Activated CD8-positive, alpha-beta T cell treated with anti-CD3 and anti-CD28 coated beads for 36 hours (primary cell): ENCODE data around the gene MAX. TPM values are rescaled to one million over a fixed set of nuclear protein-coding genes. Genes with fewer than 3 reads are reported as not detected.

Experiments
- ATAC-seq: fragments of 200-7000 bp; cut with Tn5 transposase; one replicate; pipeline ENCODE4 v1.10.0; 2021; ENCODE audit warnings: mild to moderate bottlenecking, moderate library complexity
- CTCF ChIA-PET: fragments of 350-600 bp; sonication (Branson Sonifier 250); formaldehyde crosslinking; loops from one replicate; lab custom pipeline; 2021; ENCODE audit warnings: antibody characterized with exemption; lab: Charles Lee
- POLR2A ChIA-PET: fragments of 350-600 bp; sonication (Branson Sonifier 250); formaldehyde crosslinking; loops from one replicate; lab custom pipeline; 2021; ENCODE audit warnings: antibody characterized with exemption; lab: Charles Lee
- DNase-seq: peaks from one replicate; pipeline ENCODE4 v3.0.0-alpha.2; 2020
- H3K27ac Mint-ChIP-seq: one replicate; pipeline ENCODE4 v1.8.0; 2021; ENCODE audit warnings: mild to moderate bottlenecking, mixed read lengths
- H3K27me3 Mint-ChIP-seq: one replicate; pipeline ENCODE4 v1.8.0; 2021; ENCODE audit warnings: mixed read lengths
- H3K36me3 Mint-ChIP-seq: one replicate; pipeline ENCODE4 v1.8.0; 2021; ENCODE audit warnings: low read depth, mixed read lengths
- H3K4me1 Mint-ChIP-seq: one replicate; pipeline ENCODE4 v1.8.0; 2021; ENCODE audit warnings: low read depth, mixed read lengths
- H3K4me3 Mint-ChIP-seq: one replicate; pipeline ENCODE4 v1.8.0; 2021; ENCODE audit warnings: mild to moderate bottlenecking, moderate library complexity, mixed read lengths
- H3K9me3 Mint-ChIP-seq: one replicate; pipeline ENCODE4 v1.8.0; 2021; ENCODE audit warnings: mixed read lengths
- intact Hi-C: fragments of 100-400 bp; cut with micrococcal nuclease; formaldehyde crosslinking; loops from one replicate; pipeline ENCODE4 v1.10.0; 2022
- total RNA-seq, 2 experiments: library from RNA; stranded (reverse); gene quantifications; one replicate each; pipeline ENCODE4 v1.2.3, GENCODE V29; 2021
- TF ChIP-seq, protein P1 (sequence below): fragments of 200-600 bp; IDR thresholded peaks from one replicate; pipeline ENCODE4 v1.8.0; 2022; ENCODE audit warnings: antibody characterized with exemption, mild to moderate bottlenecking

Gene MAX
- total RNA-seq, 2 experiments from 2014 or later = 92.6 to 92.8 TPM

DNA sequence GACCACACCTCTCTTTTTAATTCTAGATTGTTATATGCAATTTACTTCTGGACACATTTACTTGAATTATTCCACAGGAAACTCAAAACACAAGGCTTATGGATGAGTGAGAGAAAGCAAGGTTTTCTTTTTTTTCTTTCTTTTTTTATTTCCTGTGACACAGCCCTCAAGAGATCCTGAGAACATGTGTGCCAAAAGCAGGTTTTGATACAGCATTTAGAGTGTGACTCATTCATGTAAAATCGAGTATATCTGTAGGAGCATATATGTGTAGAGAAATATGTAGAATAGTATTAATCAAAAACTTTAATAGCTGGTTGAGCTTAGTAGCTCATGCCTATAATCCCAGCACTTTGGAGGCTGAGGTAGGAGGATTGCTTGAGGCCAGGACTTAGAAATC lies 4.4 kb upstream of the MAX start:
- peaks cover 3% of the 10 kb centered on the region for H3K36me3 Mint-ChIP-seq

DNA sequence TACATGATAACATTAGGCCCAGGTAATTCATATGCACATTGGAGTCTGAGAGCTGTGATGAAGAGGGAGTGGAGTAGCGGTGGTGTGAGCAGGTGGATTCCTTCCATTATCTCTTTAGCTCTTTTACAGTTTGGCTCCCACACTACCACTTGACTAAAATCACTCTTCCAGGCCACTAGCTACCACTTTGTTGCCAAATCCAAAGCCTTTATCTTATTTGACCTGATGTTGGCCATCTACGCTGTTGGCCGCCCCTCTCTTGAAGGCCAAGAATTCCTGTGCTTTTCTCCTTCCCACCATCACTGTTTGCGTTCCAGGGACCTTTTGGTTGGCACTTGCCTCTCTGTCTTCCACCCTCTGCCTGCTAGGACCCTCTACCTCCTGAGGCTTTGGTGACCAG lies 4.0 kb upstream of the MAX start:
- CTCF ChIA-PET = interaction anchor here (1.0 kb wide), 1 partner anchor 15 kb away, joined by 3 read pairs; no protein-coding TSS in a partner anchor

More for the DNA sequence above, 4.4 kb upstream of the MAX start:
- DNase-seq (no peak), ATAC-seq (no peak)
- Mint-ChIP-seq H3K4me1 (peaks cover 6% of the 10 kb centered on the region), H3K4me3 (no peak overlapping the region), H3K27me3 (no peaks in the 10 kb centered on the region), H3K9me3 (no peaks in the 10 kb centered on the region), H3K27ac (no peak overlapping the region)
- TF ChIP-seq, protein P1, sequence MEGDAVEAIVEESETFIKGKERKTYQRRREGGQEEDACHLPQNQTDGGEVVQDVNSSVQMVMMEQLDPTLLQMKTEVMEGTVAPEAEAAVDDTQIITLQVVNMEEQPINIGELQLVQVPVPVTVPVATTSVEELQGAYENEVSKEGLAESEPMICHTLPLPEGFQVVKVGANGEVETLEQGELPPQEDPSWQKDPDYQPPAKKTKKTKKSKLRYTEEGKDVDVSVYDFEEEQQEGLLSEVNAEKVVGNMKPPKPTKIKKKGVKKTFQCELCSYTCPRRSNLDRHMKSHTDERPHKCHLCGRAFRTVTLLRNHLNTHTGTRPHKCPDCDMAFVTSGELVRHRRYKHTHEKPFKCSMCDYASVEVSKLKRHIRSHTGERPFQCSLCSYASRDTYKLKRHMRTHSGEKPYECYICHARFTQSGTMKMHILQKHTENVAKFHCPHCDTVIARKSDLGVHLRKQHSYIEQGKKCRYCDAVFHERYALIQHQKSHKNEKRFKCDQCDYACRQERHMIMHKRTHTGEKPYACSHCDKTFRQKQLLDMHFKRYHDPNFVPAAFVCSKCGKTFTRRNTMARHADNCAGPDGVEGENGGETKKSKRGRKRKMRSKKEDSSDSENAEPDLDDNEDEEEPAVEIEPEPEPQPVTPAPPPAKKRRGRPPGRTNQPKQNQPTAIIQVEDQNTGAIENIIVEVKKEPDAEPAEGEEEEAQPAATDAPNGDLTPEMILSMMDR = no peak
- ChIA-PET POLR2A (interaction anchor here (0.8 to 1.1 kb wide), 3 partner anchors 12 to 112 kb away, joined by 4 to 5 read pairs (median 4); no protein-coding TSS in a partner anchor), CTCF (interaction anchor here (1.0 kb wide), 1 partner anchor 16 kb away, joined by 3 read pairs; no protein-coding TSS in a partner anchor)
- intact Hi-C loops = no loop called here

DNA sequence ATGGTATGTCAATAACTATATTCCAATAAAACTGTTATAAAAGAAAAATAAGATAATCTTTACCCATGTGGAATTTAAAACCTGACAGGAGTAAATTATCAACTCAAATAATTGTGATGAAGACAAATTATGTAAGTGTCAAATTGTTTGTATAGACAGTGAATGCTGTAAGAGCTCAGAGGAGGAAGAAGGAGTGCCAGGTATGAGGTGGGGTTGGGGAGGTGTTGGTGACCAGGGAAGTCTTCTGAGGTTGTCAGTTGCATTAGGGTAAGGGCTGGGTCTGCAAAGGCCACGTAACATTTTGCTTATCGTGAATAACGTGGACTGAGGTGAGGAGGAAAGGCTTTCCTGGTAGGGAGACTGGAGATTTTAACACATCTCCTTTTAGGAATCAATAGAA lies 2.5 kb upstream of the MAX start:
- H3K4me3 Mint-ChIP-seq = no peak overlapping the region
- TF ChIP-seq, protein P1 = no peak
- no peak for ATAC-seq
- H3K4me1 Mint-ChIP-seq = peaks cover 15% of the 10 kb centered on the region
- POLR2A ChIA-PET = no interaction called here
- no peak for DNase-seq
- H3K9me3 Mint-ChIP-seq = no peaks in the 10 kb centered on the region
- intact Hi-C loops = loop anchor here (5.0 kb wide), 1 partner anchor 117 kb away; the partner anchor contains the start of gene FNTB
- H3K36me3 Mint-ChIP-seq = peaks cover 13% of the 10 kb centered on the region
- H3K27me3 Mint-ChIP-seq = no peaks in the 10 kb centered on the region
- CTCF ChIA-PET = interaction anchor here (0.9 to 2.1 kb wide), 3 partner anchors 9 to 307 kb away, joined by 3 to 6 read pairs (median 4); no protein-coding TSS in a partner anchor
- H3K27ac Mint-ChIP-seq = no peak overlapping the region

More for the DNA sequence above, 4.0 kb upstream of the MAX start:
- H3K9me3 Mint-ChIP-seq = no peaks in the 10 kb centered on the region
- H3K4me3 Mint-ChIP-seq = no peak overlapping the region
- TF ChIP-seq, protein P1 = no peak
- H3K27me3 Mint-ChIP-seq = no peaks in the 10 kb centered on the region
- ATAC-seq (no peak), DNase-seq (no peak)
- POLR2A ChIA-PET = interaction anchor here (0.8 to 1.1 kb wide), 3 partner anchors 11 to 111 kb away, joined by 4 to 5 read pairs (median 4); no protein-coding TSS in a partner anchor
- H3K4me1 Mint-ChIP-seq = peaks cover 6% of the 10 kb centered on the region
- H3K36me3 Mint-ChIP-seq = peaks cover 3% of the 10 kb centered on the region
- intact Hi-C loops = no loop called here
- no peak overlapping the region for H3K27ac Mint-ChIP-seq

DNA sequence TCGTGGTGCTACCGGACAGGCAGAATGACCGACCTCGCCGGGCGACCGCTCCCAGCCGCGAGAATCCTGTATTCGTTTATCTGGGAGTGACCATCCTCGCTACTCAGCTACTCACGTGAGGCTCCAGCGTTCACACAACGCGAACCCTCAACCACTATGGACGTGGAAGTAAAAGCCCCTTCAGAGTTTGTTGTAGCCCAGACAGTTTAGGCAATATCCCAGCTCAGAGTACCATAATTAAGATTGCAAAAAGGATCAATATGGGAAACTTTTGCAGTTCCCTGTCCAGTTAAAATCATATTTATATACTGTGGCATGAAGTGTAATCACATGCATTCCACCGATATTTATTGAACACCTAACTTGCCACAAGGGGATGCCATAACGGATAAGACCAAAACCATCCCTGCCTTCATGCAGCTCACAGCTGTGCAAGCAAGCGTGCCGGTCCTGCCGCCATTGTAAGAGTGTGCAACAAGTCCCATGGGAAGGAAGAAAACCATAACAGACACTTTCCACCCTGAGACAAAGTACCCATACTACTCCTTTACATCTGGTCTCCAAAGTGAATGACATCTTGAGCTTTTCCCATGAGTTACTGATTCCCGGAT lies 938 bp upstream of the MAX start:
- Mint-ChIP-seq H3K9me3 (no peaks in the 10 kb centered on the region), H3K27ac (peak overlapping the region; percentile 47), H3K4me1 (peaks cover 27% of the 10 kb centered on the region), H3K27me3 (no peaks in the 10 kb centered on the region), H3K4me3 (peak overlapping the region; percentile 90), H3K36me3 (peaks cover 20% of the 10 kb centered on the region)
- CTCF ChIA-PET = interaction anchor here (0.9 to 2.1 kb wide), 8 partner anchors 8 to 311 kb away, joined by 3 to 6 read pairs (median 3); no protein-coding TSS in a partner anchor
- TF ChIP-seq, protein P1 = no peak
- intact Hi-C loops = loop anchor here (5.0 kb wide), 1 partner anchor 116 kb away; the partner anchor contains the start of gene FNTB
- DNase-seq (peak; percentile 33), ATAC-seq (no peak)
- POLR2A ChIA-PET = interaction anchor here (0.5 to 0.8 kb wide), 4 partner anchors 18 to 442 kb away, joined by 3 read pairs; partner anchors contain the start of gene FNTB
